Hematopoietic multipotent progenitor cell treated with erythropoietin and hydrocortisone succinate and interleukin-3 and kit ligand, for 17 days (in vitro differentiated cells): ENCODE measurements around the gene TPSB2.
"Not testable (repeated sequence)": the region's sequence is repeated elsewhere in the genome, so short reads cannot be mapped to it uniquely, and the experiment has no call there.

Experiments used
- DNase-seq: peaks from one replicate; pipeline ENCODE4 v3.0.0-alpha.2; 2015; ENCODE audit warnings: low spot score

The TPSB2 gene

GRCh38 chr16:1199347-1200013 lies 30.5 kb downstream of the TPSB2 start:
- DNase-seq = no peak

DNA sequence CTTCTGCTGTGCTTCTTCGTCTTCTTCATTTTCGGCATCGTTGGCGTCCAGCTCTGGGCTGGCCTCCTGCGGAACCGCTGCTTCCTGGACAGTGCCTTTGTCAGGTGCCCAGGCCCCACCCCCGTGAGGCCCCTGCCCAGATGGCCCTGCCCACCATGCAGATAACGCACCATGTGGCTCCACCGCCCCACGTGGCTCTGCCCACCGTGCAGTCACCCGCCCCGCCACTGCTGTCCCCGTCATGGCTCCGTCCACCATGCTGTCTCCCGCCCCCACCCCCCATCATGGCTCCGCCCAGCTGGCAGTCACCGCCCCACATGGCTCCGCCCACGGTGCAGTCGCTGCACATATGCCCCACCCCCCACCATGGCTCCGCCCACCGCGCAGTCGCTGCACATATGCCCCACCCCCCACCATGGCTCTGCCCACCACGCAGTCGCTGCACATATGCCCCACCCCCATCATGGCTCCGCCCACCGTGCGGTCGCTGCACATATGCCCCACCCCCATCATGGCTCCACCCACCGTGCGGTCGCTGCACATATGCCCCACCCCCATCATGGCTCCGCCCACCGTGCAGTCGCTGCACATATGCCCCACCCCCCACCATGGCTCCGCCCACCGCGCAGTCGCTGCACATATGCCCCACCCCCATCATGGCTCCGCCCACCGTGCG lies 31.2 kb downstream of the TPSB2 start:
- not testable (repeated sequence) for DNase-seq

GRCh38 chr16:1198194-1198593 lies 31.8 kb downstream of the TPSB2 start:
- no peak for DNase-seq

DNA sequence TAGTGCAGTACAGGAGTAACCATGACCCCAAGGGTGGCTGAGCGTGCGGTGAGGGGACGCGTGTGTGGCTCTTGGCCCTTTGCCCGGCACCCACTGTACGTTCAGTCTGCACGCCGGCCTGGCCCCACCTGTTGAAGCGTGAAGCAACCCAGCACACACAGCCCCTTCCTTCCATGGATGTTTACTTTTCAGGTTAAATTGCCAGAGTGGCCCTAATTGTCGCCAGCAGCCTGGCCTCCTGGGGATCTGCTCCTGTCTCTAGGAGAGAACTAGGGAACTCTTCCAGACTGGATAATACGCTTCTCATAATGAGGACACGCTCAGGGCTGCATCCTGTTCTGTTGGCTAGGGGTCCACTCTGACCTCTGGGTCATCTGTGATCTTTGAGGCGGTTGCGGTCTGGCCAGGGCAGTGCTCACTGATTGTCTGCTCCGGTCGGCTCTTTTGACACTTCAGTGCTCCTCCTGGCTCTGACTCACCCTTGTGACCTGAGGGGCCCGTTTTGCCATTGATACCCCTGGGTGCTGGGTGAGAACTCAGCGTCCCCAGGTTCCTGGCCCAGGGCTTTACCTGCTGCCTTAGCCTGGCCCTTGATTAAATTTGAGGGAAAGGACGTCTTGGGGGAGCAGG lies 32.6 kb downstream of the TPSB2 start:
- no peak for DNase-seq

DNA sequence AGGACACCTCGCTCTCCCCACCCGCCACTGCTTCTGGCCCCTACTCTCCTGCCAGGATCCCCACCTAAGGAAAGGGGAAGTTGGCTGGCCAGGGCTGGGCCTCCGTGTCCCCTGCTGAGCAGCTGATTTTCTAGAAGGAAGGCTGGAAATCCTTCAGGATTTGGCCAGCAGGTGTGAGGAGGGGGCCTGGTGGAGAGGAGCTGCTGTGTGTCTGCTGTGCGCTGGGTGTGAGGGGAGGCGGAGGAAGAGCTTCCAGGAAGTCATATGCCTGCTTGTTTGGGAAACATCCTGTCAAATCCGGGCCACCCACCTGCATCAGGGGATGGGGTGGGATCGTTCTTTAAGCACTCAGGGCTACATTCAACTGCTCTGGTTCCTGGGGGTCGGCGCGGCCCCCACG lies 33.5 kb downstream of the TPSB2 start:
- DNase-seq = no peak

GRCh38 chr16:1195393-1195666 lies 34.7 kb downstream of the TPSB2 start:
- no peak for DNase-seq

GRCh38 chr16:1194665-1195392 lies 35.2 kb downstream of the TPSB2 start:
- no peak for DNase-seq

DNA sequence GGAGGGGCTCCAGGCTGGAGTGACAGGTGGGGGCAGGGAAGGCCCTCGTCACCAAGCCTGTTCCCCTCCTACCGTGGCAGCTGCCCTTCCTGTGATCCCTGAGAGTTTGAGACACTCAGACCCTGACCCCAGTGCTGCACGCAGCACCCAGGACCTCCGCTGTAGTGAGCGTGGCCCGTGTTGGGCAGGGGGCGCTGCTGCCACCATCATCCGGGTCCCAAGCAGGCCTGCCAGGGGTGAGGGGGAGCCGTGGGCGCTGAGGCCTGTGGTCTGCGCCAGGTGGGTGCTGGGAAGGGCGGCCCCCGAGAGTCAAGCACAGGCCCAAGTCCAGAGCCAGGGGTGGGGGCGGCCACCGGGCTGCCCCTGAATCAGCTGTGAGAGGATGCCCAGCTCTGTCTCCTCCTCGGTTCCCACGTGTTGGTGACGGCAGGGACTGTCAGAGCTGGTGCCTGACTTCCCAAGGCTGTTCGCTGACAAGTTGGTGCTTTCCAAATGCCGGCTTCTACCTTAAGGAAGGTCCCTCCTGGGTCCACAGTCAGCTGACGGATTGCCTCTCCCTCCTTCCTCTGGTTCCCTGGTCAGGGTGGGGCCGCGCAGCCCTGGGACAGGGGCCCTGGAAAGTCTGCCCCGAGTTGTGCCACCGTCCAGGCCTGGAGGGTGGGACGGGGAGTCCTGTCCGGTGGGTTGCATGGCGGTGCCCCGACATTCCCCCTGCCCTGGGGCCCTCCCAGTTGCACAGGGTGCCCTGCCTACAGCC lies 36.0 kb downstream of the TPSB2 start:
- DNase-seq = no peak

DNA sequence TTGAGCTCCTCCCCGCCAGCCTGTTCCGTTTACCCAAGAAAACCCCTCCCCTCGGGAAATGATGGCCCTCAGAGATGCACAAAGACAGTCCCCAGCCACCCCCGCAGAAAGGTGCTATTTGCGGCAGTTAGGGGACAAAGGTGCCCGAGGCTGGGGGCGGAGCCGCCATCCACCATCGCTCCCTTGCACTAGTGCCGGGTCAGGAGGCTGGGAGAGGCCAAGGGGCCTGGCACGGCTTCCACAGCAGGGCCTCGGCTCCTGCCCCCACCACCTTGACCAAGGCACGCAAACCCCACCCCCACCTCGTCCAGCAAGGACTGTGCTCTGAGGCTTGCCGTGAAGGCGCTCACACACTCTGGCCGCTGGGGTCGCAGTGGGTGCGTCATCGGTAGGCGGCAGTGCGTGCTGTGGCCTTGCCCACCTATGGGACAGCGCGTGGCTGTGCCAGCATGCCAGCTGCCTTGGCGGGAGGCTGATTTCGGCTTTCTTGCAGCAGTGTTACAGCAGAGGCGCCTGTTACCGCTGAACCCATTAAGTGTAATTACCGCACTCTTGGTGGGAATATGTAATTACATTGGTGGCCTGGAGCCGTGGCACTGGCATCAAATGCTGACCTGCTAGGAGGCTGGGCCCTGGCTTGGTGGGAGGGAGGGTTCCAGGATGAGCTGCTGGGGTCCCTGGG lies 36.7 kb downstream of the TPSB2 start:
- DNase-seq = no peak

GRCh38 chr16:1192384-1193073 lies 37.5 kb downstream of the TPSB2 start:
- no peak for DNase-seq

DNA sequence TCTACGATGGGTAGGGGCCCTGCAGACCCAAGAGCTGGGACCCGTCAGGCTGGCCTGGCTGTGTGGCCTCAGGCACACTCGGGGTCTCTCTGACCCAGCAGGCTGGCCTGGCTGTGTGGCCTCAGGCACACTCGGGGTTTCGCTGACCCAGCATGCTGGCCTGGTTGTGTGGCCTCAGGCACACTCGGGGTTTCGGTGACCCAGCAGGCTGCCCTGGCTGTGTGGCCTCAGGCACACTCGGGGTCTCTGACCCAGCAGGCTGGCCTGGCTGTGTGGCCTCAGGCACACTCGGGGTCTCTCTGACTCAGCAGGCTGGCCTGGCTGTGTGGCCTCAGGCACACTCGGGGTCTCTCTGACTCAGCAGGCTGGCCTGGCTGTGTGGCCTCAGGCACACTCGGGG lies 39.2 kb downstream of the TPSB2 start:
- not testable (repeated sequence) for DNase-seq

GRCh38 chr16:1189455-1189854 lies 40.5 kb downstream of the TPSB2 start:
- DNase-seq = no peak

- DNase-seq = no peak
Observed at GRCh38 chr16:1188432-1189189, 41.4 kb downstream of the TPSB2 start.

GRCh38 chr16:1185460-1186207 lies 44.4 kb downstream of the TPSB2 start:
- DNase-seq = not testable (repeated sequence)

GRCh38 chr16:1184980-1185379 lies 45.0 kb downstream of the TPSB2 start:
- no peak for DNase-seq

GRCh38 chr16:1184156-1184868 lies 45.7 kb downstream of the TPSB2 start:
- no peak for DNase-seq

GRCh38 chr16:1182950-1183907 lies 46.8 kb downstream of the TPSB2 start:
- DNase-seq = no peak

- DNase-seq = no peak
Observed at GRCh38 chr16:1182316-1182671, 47.7 kb downstream of the TPSB2 start.
